Measurements from ENCODE around the gene DLG2.

- TF ChIP-seq CTCF (IDR thresholded peaks at IDR 0.05) (no peak), POLR2AphosphoS5 (IDR thresholded peaks at IDR 0.05) (no peak), POLR2A (IDR thresholded peaks at IDR 0.05) (no peak)
Observed at GRCh38 chr11:85379066-85379465, 248.1 kb downstream of the DLG2 start.

All from sigmoid colon (tissue), 4 donors.